Measurements from ENCODE around the gene CAV1.

The CAV1 gene

GRCh38 chr7:116560021-116560970 is 35.5 kb downstream of the CAV1 start:
- TF ChIP-seq CTCF (IDR thresholded peaks at IDR 0.05; ENCODE audit: low read depth, low read length), result no peak
- in situ Hi-C loops (cut with HindIII; ENCODE audit: low sequenced_read_pairs), result no loop called here
- no peak overlapping the region for H3K4me3 ChIP-seq (ENCODE audit: low read depth, low read length)
- no peak for DNase-seq (ENCODE audit: low read depth, low spot score)

DNA sequence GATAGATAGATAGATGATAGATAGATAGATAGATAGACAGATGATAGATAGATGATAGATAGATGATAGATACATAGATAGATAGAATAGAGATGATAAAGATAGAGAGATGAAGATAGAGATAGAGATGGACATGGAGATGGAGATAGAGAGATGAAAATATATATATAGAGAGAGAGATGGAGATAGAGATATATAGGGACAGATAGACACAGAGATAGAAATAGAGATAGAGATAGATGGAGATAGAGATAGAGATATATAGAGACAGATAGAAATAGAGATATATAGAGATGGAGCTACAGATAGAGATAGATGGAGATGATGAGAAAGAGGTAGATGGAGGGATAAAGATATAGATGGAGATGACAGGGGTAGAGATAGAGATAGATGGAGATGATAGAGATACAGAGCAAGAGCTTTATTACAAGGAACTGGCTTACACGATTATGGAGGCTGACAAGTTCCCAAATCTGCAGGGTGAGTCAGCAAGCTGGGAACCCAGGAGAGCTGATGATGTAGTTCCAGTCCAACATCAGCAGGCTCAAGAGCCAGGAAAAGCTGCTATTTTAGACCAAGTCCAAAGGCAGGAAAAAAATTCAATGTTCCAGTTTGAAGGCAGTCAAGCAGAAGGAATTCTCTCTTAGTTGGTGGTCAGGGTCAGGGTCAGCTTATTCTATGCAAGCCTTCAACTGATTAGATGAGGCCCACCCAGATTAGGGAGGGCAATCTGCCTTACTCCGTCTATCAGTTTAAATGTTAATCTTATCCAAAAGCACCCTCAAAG is 37.1 kb downstream of the CAV1 start:
- DNase-seq (ENCODE audit: low read depth, low spot score), result peak; percentile 46
- H3K4me3 ChIP-seq (ENCODE audit: low read depth, low read length), result no peak overlapping the region
- TF ChIP-seq CTCF (IDR thresholded peaks at IDR 0.05; ENCODE audit: low read depth, low read length), result no peak
- in situ Hi-C loops (cut with HindIII; ENCODE audit: low sequenced_read_pairs), result no loop called here

GRCh38 chr7:116562529-116563121 is 37.8 kb downstream of the CAV1 start:
- DNase-seq (ENCODE audit: low read depth, low spot score), result no peak
- H3K4me3 ChIP-seq (ENCODE audit: low read depth, low read length), result no peak overlapping the region
- no peak for TF ChIP-seq CTCF (IDR thresholded peaks at IDR 0.05; ENCODE audit: low read depth, low read length)
- in situ Hi-C loops (cut with HindIII; ENCODE audit: low sequenced_read_pairs), result no loop called here

GRCh38 chr7:116565981-116566380 is 41.1 kb downstream of the CAV1 start:
- TF ChIP-seq CTCF (IDR thresholded peaks at IDR 0.05; ENCODE audit: low read depth, low read length), result no peak

DNA sequence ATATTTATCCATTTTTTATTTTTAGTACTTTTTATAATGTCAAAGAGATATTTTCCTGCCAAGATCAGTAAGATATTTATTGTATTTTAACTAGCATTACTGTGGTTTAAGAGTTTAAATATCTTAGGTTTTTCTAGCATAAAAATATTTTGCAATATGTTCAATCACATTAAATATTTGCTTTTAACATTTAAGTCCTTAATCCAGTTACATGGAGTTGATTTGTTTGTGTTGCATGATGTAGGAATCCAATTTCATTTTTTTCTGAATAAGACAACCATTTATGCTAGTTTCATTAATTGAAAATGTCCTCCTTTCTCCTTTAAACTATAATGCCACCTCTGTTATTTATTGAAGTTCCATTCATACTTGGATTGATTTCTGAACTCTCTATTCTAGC is 41.8 kb downstream of the CAV1 start:
- in situ Hi-C loops (cut with HindIII; ENCODE audit: low sequenced_read_pairs), result no loop called here
- H3K4me3 ChIP-seq (ENCODE audit: low read depth, low read length), result no peak overlapping the region
- no peak for TF ChIP-seq CTCF (IDR thresholded peaks at IDR 0.05; ENCODE audit: low read depth, low read length)
- DNase-seq (ENCODE audit: low read depth, low spot score), result no peak

More at GRCh38 chr7:116565981-116566380, 41.1 kb downstream of the CAV1 start:
- no peak for DNase-seq (ENCODE audit: low read depth, low spot score)
- no peak overlapping the region for H3K4me3 ChIP-seq (ENCODE audit: low read depth, low read length)
- in situ Hi-C loops (cut with HindIII; ENCODE audit: low sequenced_read_pairs), result no loop called here

GRCh38 chr7:116569737-116570136 is 44.9 kb downstream of the CAV1 start:
- no peak overlapping the region for H3K4me3 ChIP-seq (ENCODE audit: low read depth, low read length)
- TF ChIP-seq CTCF (IDR thresholded peaks at IDR 0.05; ENCODE audit: low read depth, low read length), result no peak

More at GRCh38 chr7:116569737-116570136, 44.9 kb downstream of the CAV1 start:
- in situ Hi-C loops (cut with HindIII; ENCODE audit: low sequenced_read_pairs), result no loop called here
- peak; percentile 70 for DNase-seq (ENCODE audit: low read depth, low spot score)

Measured in astrocyte of the spinal cord (primary cell).